Measurements from ENCODE around the gene MARVELD1. TPM values are rescaled to one million over a fixed set of nuclear protein-coding genes. Genes with fewer than 3 reads are reported as not detected.

MARVELD1 gene
- total and polyA plus RNA-seq, 10 donors = 3.7 to 24.6 (median 12.9) TPM

DNA sequence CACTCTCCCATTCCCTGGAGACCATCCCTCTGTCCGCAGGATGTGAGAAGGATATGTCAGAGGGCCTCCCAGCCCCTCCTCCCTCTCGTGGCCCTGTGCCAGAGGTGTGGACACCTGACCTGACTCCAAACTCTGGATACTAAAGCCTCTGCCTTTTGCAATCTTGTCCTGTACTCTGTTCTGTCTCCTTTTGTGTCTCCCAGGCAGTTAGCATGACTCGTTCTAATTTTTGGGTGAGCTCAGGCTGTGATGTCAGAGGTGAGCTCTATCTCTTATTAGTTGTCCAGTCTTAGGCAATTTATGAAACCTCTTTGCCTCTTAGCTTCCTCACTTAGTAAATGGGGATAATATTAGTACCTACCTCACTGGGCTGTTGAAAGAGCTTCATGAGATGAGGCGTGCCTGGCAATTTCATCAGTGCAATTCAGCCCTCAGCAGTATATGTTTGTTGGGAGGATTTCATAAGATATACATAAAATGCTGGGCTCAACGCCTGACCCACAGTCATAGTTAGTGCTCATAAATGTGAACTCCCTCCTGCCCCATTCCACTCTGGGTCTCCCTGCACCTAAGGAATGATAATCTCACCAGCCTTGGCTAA is 10.9 kb downstream of the MARVELD1 start:
- H3K4me3 ChIP-seq = no peak overlapping the region
- WGBS, 5 donors = 59 to 77% (median 64%) methylated on average over 5 of the region's 5 CpGs
- no peaks in the 10 kb centered on the region for H3K36me3 ChIP-seq
- no peak overlapping the region for H3K27ac ChIP-seq
- peaks cover 0 to 3% (median 0%) of the 10 kb centered on the region in 6 donors for H3K4me1 ChIP-seq
- H3K9me3 ChIP-seq = no peaks in the 10 kb centered on the region
- H3K27me3 ChIP-seq (replicated peaks in 1 of 7) = peaks cover 0 to 6% (median 0%) of the 10 kb centered on the region in 7 donors
- intact Hi-C loops (cut with DNase I; ENCODE audit: low total_unique reads) = no loop called here
- peak; percentile 29 for DNase-seq
- TF ChIP-seq, protein P1, sequence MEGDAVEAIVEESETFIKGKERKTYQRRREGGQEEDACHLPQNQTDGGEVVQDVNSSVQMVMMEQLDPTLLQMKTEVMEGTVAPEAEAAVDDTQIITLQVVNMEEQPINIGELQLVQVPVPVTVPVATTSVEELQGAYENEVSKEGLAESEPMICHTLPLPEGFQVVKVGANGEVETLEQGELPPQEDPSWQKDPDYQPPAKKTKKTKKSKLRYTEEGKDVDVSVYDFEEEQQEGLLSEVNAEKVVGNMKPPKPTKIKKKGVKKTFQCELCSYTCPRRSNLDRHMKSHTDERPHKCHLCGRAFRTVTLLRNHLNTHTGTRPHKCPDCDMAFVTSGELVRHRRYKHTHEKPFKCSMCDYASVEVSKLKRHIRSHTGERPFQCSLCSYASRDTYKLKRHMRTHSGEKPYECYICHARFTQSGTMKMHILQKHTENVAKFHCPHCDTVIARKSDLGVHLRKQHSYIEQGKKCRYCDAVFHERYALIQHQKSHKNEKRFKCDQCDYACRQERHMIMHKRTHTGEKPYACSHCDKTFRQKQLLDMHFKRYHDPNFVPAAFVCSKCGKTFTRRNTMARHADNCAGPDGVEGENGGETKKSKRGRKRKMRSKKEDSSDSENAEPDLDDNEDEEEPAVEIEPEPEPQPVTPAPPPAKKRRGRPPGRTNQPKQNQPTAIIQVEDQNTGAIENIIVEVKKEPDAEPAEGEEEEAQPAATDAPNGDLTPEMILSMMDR (IDR thresholded peaks at IDR 0.05 in 8 of 11, conservative IDR thresholded peaks at IDR 0.05 in 3 of 11) = no peak
- no peak for TF ChIP-seq POLR2AphosphoS5 (IDR thresholded peaks at IDR 0.05)
- no peak for TF ChIP-seq POLR2A (IDR thresholded peaks at IDR 0.05)

DNA sequence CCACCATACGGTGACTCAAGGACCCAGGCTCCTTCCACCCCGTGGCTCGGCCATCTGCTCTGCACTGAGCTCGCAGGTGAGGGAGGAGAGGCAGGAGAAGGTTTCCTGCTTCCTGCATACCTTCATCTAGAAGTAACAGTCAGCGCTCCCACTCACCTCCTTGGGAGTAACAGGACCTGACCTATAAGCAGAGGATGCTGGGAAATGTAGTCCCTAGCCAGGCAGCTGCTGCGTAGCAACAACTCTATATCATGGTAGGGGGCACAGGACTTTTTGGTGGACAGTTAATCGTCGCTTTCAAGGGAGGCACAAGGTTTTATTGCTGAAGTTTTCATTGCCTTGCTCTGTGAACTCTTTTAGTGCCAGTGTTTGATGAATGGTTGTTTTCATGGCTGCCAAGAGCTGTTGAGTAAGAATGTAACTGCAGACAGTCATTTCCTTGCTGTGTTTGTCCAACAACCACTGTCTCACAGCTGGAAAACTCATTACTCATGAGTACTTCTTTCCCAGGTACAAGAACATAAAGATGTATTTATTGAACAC is 13.2 kb downstream of the MARVELD1 start:
- H3K27ac ChIP-seq = no peak overlapping the region
- no peaks in the 10 kb centered on the region for H3K9me3 ChIP-seq
- DNase-seq = peak; percentile 34
- TF ChIP-seq POLR2A (IDR thresholded peaks at IDR 0.05) (no peak), POLR2AphosphoS5 (IDR thresholded peaks at IDR 0.05) (no peak)
- TF ChIP-seq, protein P1 (IDR thresholded peaks at IDR 0.05 in 8 of 11, conservative IDR thresholded peaks at IDR 0.05 in 3 of 11) = no peak
- no peaks in the 10 kb centered on the region for H3K36me3 ChIP-seq
- whole genome bisulfite sequencing, 5 donors = 65 to 77% (median 72%) methylated on average over 8 of the region's 8 CpGs
- peaks cover 0 to 6% (median 0%) of the 10 kb centered on the region in 7 donors for H3K27me3 ChIP-seq (replicated peaks in 1 of 7)
- peaks cover 0 to 3% (median 0%) of the 10 kb centered on the region in 6 donors for H3K4me1 ChIP-seq
- H3K4me3 ChIP-seq = no peak overlapping the region
- intact Hi-C loops (cut with DNase I; ENCODE audit: low total_unique reads) = no loop called here

DNA sequence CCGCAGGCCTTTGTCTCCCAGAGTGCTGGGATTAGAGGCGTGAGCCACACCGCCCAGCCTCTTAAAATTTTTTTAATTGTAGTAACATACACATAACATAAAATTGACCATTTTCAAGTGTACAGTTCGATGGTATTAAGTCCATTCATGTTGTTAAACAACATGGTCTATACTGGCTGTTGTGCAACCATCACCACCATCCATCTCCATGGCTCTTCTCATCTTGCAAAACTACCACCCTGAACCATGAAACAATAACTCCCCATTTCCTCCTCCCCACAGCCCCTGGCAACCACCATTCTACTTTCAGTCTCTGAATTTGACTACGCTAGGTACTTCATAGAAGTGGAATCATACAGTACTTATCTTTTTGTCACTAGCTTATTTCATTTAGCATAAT is 15.5 kb downstream of the MARVELD1 start:
- intact Hi-C loops (cut with DNase I; ENCODE audit: low total_unique reads) = no loop called here
- no peak overlapping the region for H3K27ac ChIP-seq
- H3K4me1 ChIP-seq = peaks cover 0 to 3% (median 0%) of the 10 kb centered on the region in 6 donors
- DNase-seq = no peak
- no peak overlapping the region for H3K4me3 ChIP-seq
- WGBS, 5 donors = 77 to 93% (median 84%) methylated on average over 5 of the region's 5 CpGs
- no peaks in the 10 kb centered on the region for H3K9me3 ChIP-seq
- no peak for TF ChIP-seq POLR2AphosphoS5 (IDR thresholded peaks at IDR 0.05)
- TF ChIP-seq, protein P1 (IDR thresholded peaks at IDR 0.05 in 8 of 11, conservative IDR thresholded peaks at IDR 0.05 in 3 of 11) = no peak
- no peak for TF ChIP-seq POLR2A (IDR thresholded peaks at IDR 0.05)
- H3K36me3 ChIP-seq = no peaks in the 10 kb centered on the region
- peaks cover 0 to 6% (median 0%) of the 10 kb centered on the region in 7 donors for H3K27me3 ChIP-seq (replicated peaks in 1 of 7)

DNA sequence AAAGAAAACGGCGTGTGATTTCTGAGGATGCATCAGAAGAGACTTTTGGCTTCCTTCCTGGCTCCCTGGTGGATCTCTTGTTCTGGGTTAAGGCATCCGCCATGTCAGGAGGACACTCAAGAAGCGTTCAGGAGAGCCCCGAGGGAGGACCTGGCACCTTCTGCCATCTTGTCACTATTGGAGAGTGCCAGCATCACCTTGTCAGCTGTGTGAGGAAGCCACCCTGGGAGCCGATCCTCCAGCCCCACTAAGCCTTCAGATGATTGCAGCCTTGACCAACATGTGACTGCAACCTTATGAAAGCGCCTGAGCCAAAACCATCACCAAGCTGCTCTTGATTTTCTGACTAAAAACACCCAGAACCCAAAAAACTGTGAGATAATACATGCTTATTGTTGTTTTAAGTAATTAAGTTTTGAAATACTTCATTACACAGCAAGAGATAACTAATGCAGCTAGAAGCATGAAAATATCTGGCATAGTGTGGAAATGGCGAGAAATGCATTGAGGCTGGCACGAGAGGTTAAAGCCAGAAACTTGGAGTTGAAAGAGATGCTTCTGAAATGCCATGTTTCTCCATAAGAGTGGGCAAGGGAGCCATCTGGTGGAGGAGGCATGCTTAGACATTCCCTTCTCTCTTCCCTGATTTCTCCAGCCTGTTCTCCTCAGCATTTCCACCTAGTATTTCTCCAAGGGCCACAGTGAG is 18.0 kb downstream of the MARVELD1 start:
- peaks cover 0 to 9% (median 1%) of the 10 kb centered on the region in 6 donors for H3K4me1 ChIP-seq
- no peaks in the 10 kb centered on the region for H3K9me3 ChIP-seq
- no peaks in the 10 kb centered on the region for H3K36me3 ChIP-seq
- no peak overlapping the region for H3K4me3 ChIP-seq
- peaks cover 0 to 5% (median 0%) of the 10 kb centered on the region in 7 donors for H3K27me3 ChIP-seq (replicated peaks in 1 of 7)
- WGBS, 5 donors = 67 to 79% (median 71%) methylated on average over 9 of the region's 9 CpGs
- TF ChIP-seq POLR2AphosphoS5 (IDR thresholded peaks at IDR 0.05) (no peak), POLR2A (IDR thresholded peaks at IDR 0.05) (no peak)
- TF ChIP-seq, protein P1 (IDR thresholded peaks at IDR 0.05 in 8 of 11, conservative IDR thresholded peaks at IDR 0.05 in 3 of 11) = peak; percentile 70 to 88 (median 83)
- intact Hi-C loops (cut with DNase I; ENCODE audit: low total_unique reads) = loop anchor here (5.0 kb wide), 1 partner anchor 54 kb away; no protein-coding TSS in a partner anchor
- no peak overlapping the region for H3K27ac ChIP-seq
- no peak for DNase-seq

All from spleen (tissue), 11 donors.